ENCODE data around the gene MACC1.

MACC1 gene

GRCh38 chr7:20217193-20217948 lies at the start of gene MACC1:
Gene MACC1, minus strand, starts transcription at chr7:20217384. Its CDS starts 55,522 bp downstream, at chr7:20161862.
- peak; percentile 64 for TF ChIP-seq CTCF (IDR thresholded peaks at IDR 0.05; ENCODE audit: extremely low read depth, insufficient read depth, missing control alignments)
- DNase-seq (ENCODE audit: low spot score) = no peak
- in situ Hi-C loops (cut with MboI; ENCODE audit: low pct_unique_long_range_greater_than_20kb, low sequenced_read_pairs, unreplicated experiment) = no loop called here

GRCh38 chr7:20264623-20265022 lies 47.4 kb upstream of the MACC1 start:
- in situ Hi-C loops (cut with MboI; ENCODE audit: low pct_unique_long_range_greater_than_20kb, low sequenced_read_pairs, unreplicated experiment) = no loop called here
- DNase-seq (ENCODE audit: low spot score) = no peak
- TF ChIP-seq CTCF (IDR thresholded peaks at IDR 0.05; ENCODE audit: extremely low read depth, insufficient read depth, missing control alignments) = no peak

GRCh38 chr7:20260223-20260622 lies 43.0 kb upstream of the MACC1 start:
- no peak for DNase-seq (ENCODE audit: low spot score)
- in situ Hi-C loops (cut with MboI; ENCODE audit: low pct_unique_long_range_greater_than_20kb, low sequenced_read_pairs, unreplicated experiment) = no loop called here
- TF ChIP-seq CTCF (IDR thresholded peaks at IDR 0.05; ENCODE audit: extremely low read depth, insufficient read depth, missing control alignments) = no peak

- no peak for DNase-seq (ENCODE audit: low spot score)
- TF ChIP-seq CTCF (IDR thresholded peaks at IDR 0.05; ENCODE audit: extremely low read depth, insufficient read depth, missing control alignments) = no peak
- in situ Hi-C loops (cut with MboI; ENCODE audit: low pct_unique_long_range_greater_than_20kb, low sequenced_read_pairs, unreplicated experiment) = no loop called here
Observed at GRCh38 chr7:20257212-20257611, 40.0 kb upstream of the MACC1 start.

GRCh38 chr7:20249920-20250319 lies 32.7 kb upstream of the MACC1 start:
- no peak for DNase-seq (ENCODE audit: low spot score)
- TF ChIP-seq CTCF (IDR thresholded peaks at IDR 0.05; ENCODE audit: extremely low read depth, insufficient read depth, missing control alignments) = no peak
- in situ Hi-C loops (cut with MboI; ENCODE audit: low pct_unique_long_range_greater_than_20kb, low sequenced_read_pairs, unreplicated experiment) = no loop called here

GRCh38 chr7:20249376-20249775 lies 32.2 kb upstream of the MACC1 start:
- no peak for TF ChIP-seq CTCF (IDR thresholded peaks at IDR 0.05; ENCODE audit: extremely low read depth, insufficient read depth, missing control alignments)
- in situ Hi-C loops (cut with MboI; ENCODE audit: low pct_unique_long_range_greater_than_20kb, low sequenced_read_pairs, unreplicated experiment) = no loop called here
- DNase-seq (ENCODE audit: low spot score) = no peak

Measured in GM13977 (cell line).